Sciatic nerve (tissue), 2 donors: Measurements from ENCODE around the gene PSMD1. TPM values are rescaled to one million over a fixed set of nuclear protein-coding genes. Genes with fewer than 3 reads are reported as not detected.
"Not testable (repeated sequence)": the region's sequence is repeated elsewhere in the genome, so short reads cannot be mapped to it uniquely, and the experiment has no call there.

ENCODE experiments used
- ATAC-seq: fragments of 200-7000 bp; cut with Tn5 transposase; one replicate; pipeline ENCODE4 v1.9.1; 2020; ENCODE audit warnings: mild to moderate bottlenecking, moderate library complexity
- DNase-seq: peaks from one replicate; pipeline ENCODE4 v3.0.0-alpha.2; 2020; ENCODE audit warnings: low spot score
- intact Hi-C: fragments of 100-400 bp; cut with DNase I; formaldehyde crosslinking; loops from one replicate; pipeline ENCODE4 v1.14.2; 2022
- total RNA-seq: library from RNA; stranded (reverse); fragmentation: NEBNext Ultra II Directional; extraction: Animal tissue kit (Norgen Biotek cat#: 25700); gene quantifications from one replicate; pipeline ENCODE4 v1.2.1, GENCODE V29; 2021
- donor health status: DM: no; HTN: no; CAD: no.
- donor health status: DM: no; HTN: no; CAD: no.

The PSMD1 gene
- total RNA-seq, 1 donor from 2014 or later, result 73.6 TPM

- intact Hi-C loops, result no loop called here
- DNase-seq (no peak), ATAC-seq (no peak)
Observed at GRCh38 chr2:231050018-231050901, 6.4 kb upstream of the PSMD1 start.

GRCh38 chr2:231051116-231051515 lies 5.6 kb upstream of the PSMD1 start:
- intact Hi-C loops, result no loop called here
- ATAC-seq, result no peak
- no peak for DNase-seq

- DNase-seq (peak; percentile 86), ATAC-seq (peak; percentile 86)
- intact Hi-C loops, result no loop called here
Observed at GRCh38 chr2:231052494-231053451, 3.9 kb upstream of the PSMD1 start.

- no peak for ATAC-seq
- intact Hi-C loops, result no loop called here
- no peak for DNase-seq
Observed at GRCh38 chr2:231053846-231054245, 2.8 kb upstream of the PSMD1 start.

- intact Hi-C loops, result no loop called here
- ATAC-seq (no peak), DNase-seq (no peak)
Observed at GRCh38 chr2:231057590-231057989, 923 bp downstream of the PSMD1 start.

- intact Hi-C loops, result no loop called here
- ATAC-seq (no peak), DNase-seq (no peak)
Observed at GRCh38 chr2:231058761-231059550, 2.3 kb downstream of the PSMD1 start.

- no peak for DNase-seq
- intact Hi-C loops, result no loop called here
Observed at GRCh38 chr2:231059756-231060155, 3.1 kb downstream of the PSMD1 start.

GRCh38 chr2:231062776-231063175 lies 6.1 kb downstream of the PSMD1 start:
- ATAC-seq, result no peak
- intact Hi-C loops, result no loop called here
- no peak for DNase-seq

More at GRCh38 chr2:231059756-231060155, 3.1 kb downstream of the PSMD1 start:
- no peak for ATAC-seq

GRCh38 chr2:231063347-231063746 lies 6.7 kb downstream of the PSMD1 start:
- ATAC-seq (no peak), DNase-seq (no peak)
- intact Hi-C loops, result no loop called here

GRCh38 chr2:231065966-231066365 lies 9.3 kb downstream of the PSMD1 start:
- intact Hi-C loops, result no loop called here

GRCh38 chr2:231067531-231067930 lies 10.9 kb downstream of the PSMD1 start:
- ATAC-seq, intact Hi-C loops, DNase-seq: not testable (repeated sequence)

More at GRCh38 chr2:231065966-231066365, 9.3 kb downstream of the PSMD1 start:
- ATAC-seq (no peak), DNase-seq (no peak)

- DNase-seq (no peak), ATAC-seq (no peak)
- intact Hi-C loops, result no loop called here
Observed at GRCh38 chr2:231068525-231069222, 12.0 kb downstream of the PSMD1 start.

GRCh38 chr2:231069379-231070054 lies 12.8 kb downstream of the PSMD1 start:
- intact Hi-C loops, result no loop called here
- ATAC-seq (no peak), DNase-seq (no peak)

GRCh38 chr2:231084565-231084964 lies 27.9 kb downstream of the PSMD1 start:
- intact Hi-C loops, result no loop called here
- ATAC-seq, result no peak
- DNase-seq, result no peak

- intact Hi-C loops, result no loop called here
- no peak for ATAC-seq
- DNase-seq, result no peak
Observed at GRCh38 chr2:231088754-231089153, 32.1 kb downstream of the PSMD1 start.

- ATAC-seq (no peak), DNase-seq (no peak)
- intact Hi-C loops, result no loop called here
Observed at GRCh38 chr2:231093933-231094332, 37.3 kb downstream of the PSMD1 start.

- intact Hi-C loops, result no loop called here
- ATAC-seq (no peak), DNase-seq (no peak)
Observed at GRCh38 chr2:231094736-231095346, 38.2 kb downstream of the PSMD1 start.
